ENCODE results near the gene CBR3.
A peak's percentile ranks its signal among the peaks of the same experiment; 100 is the strongest.

CBR3 gene

DNA sequence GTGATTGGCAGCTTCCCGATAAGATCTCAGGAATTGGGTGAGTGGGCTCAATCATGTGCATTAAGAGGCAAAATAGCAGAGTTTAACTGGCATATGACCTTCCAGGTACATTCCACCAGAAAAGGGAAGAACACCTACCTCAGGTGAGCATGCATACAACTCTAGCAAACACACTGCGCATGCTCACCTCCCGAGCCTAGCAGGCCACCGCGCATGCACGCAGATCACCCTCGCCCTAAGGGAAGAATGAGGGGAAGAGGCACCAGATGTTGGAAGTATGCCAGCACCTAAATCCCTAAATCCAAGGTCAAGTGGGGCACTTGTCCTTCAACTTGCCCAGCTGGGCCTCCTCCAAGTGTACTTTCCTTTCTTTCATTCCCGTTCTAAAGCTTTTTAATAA is 23.6 kb upstream of the CBR3 start:
- Histone ChIP-seq H3K36me3 (ENCODE audit: control insufficient read depth, insufficient read depth, low read length) (no peaks in the 10 kb centered on the region), H3K27me3 (ENCODE audit: insufficient read depth, low read length, poor library complexity) (no peaks in the 10 kb centered on the region), H2BK5ac (ENCODE audit: low read length) (no peak overlapping the region), H3K79me1 (ENCODE audit: low read length) (no peaks in the 10 kb centered on the region), H2BK15ac (replicated peaks; ENCODE audit: low read depth) (no peak overlapping the region), H2AK5ac (ENCODE audit: low read length) (no peak overlapping the region), H3K56ac (ENCODE audit: low read length) (peak overlapping the region; percentile 17), H4K8ac (ENCODE audit: low read depth, low read length) (no peak overlapping the region), H3K4me2 (ENCODE audit: low read length) (no peak overlapping the region), H3K9ac (ENCODE audit: low read length) (no peak overlapping the region), H4K5ac (ENCODE audit: low read length) (no peak overlapping the region), H2BK120ac (ENCODE audit: low read depth, low read length) (no peak overlapping the region), H3K4me1 (ENCODE audit: control insufficient read depth, low read depth, low read length) (no peaks in the 10 kb centered on the region), H3K4me3 (ENCODE audit: low read length) (no peak overlapping the region), H3K18ac (ENCODE audit: low read length) (no peak overlapping the region), H3K27ac (ENCODE audit: low read depth, low read length) (no peak overlapping the region), H3K23ac (ENCODE audit: low read length) (no peak overlapping the region), H3K79me2 (ENCODE audit: control insufficient read depth, insufficient read depth, low read length) (no peaks in the 10 kb centered on the region), H3K4ac (ENCODE audit: low read depth, low read length) (no peak overlapping the region)
- no CpG with 5 or more reads among the region's 8 CpGs for WGBS (ENCODE audit: extremely low coverage, insufficient coverage, low lambda C conversion rate)
- DNase-seq, result no peak

DNA sequence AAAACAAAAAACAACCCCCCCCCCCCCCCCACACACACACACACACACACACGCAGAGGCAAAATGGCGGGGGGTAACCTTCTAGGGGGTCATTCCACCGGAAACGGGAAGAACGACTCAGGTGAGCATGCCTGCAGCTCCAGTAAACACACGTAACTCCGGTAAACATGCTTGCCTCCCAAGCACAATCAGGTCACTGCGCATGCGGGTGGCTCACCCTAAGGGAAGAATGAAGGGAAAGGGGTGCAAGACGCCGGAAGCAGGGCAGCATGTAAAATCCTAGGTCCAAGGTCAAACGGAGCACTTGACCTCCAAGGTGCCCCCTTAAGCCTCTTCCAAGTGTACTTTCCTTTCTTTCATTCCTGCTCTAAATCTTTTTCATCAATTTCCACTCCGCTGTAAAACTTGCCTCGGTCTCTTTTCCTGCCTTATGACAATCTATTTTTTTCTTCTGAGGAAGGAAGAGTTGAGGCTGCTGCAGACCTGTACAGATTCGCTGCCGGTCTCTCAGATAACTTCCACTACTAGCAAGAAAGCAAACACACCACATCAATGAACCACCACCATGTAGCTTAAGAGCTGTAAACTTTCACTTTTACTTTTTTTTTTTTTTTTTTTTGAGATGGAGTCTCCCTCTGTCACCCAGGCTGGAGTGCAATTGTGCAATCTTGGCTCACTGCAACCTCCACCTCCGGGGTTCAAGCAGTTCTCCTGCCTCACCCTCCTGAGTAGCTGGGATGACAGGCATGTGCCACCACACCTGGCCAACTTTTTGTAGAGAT is 21.0 kb upstream of the CBR3 start:
- no peak overlapping the region for H2BK5ac ChIP-seq (ENCODE audit: low read length)
- no peak overlapping the region for H2BK15ac ChIP-seq (replicated peaks; ENCODE audit: low read depth)
- H3K27me3 ChIP-seq (ENCODE audit: insufficient read depth, low read length, poor library complexity), result no peaks in the 10 kb centered on the region
- no peak overlapping the region for H3K4me3 ChIP-seq (ENCODE audit: low read length)
- no peak overlapping the region for H3K4me2 ChIP-seq (ENCODE audit: low read length)
- no peak overlapping the region for H2AK5ac ChIP-seq (ENCODE audit: low read length)
- no peak overlapping the region for H2BK120ac ChIP-seq (ENCODE audit: low read depth, low read length)
- H3K4me1 ChIP-seq (ENCODE audit: control insufficient read depth, low read depth, low read length), result no peaks in the 10 kb centered on the region
- H4K8ac ChIP-seq (ENCODE audit: low read depth, low read length), result no peak overlapping the region
- no peaks in the 10 kb centered on the region for H3K36me3 ChIP-seq (ENCODE audit: control insufficient read depth, insufficient read depth, low read length)
- peak overlapping the region; percentile 42 for H3K56ac ChIP-seq (ENCODE audit: low read length)
- H3K18ac ChIP-seq (ENCODE audit: low read length), result no peak overlapping the region
- no CpG with 5 or more reads among the region's 17 CpGs for WGBS (ENCODE audit: extremely low coverage, insufficient coverage, low lambda C conversion rate)
- no peak overlapping the region for H4K5ac ChIP-seq (ENCODE audit: low read length)
- H3K23ac ChIP-seq (ENCODE audit: low read length), result no peak overlapping the region
- DNase-seq, result no peak
- H3K79me2 ChIP-seq (ENCODE audit: control insufficient read depth, insufficient read depth, low read length), result no peaks in the 10 kb centered on the region
- no peak overlapping the region for H3K9ac ChIP-seq (ENCODE audit: low read length)
- H3K4ac ChIP-seq (ENCODE audit: low read depth, low read length), result no peak overlapping the region
- no peaks in the 10 kb centered on the region for H3K79me1 ChIP-seq (ENCODE audit: low read length)
- H3K27ac ChIP-seq (ENCODE audit: low read depth, low read length), result no peak overlapping the region

GRCh38 chr21:36115138-36115730 is 19.6 kb upstream of the CBR3 start:
- no peaks in the 10 kb centered on the region for H3K4me1 ChIP-seq (ENCODE audit: control insufficient read depth, low read depth, low read length)
- no peak overlapping the region for H3K56ac ChIP-seq (ENCODE audit: low read length)
- no peak overlapping the region for H4K8ac ChIP-seq (ENCODE audit: low read depth, low read length)
- H3K4ac ChIP-seq (ENCODE audit: low read depth, low read length), result no peak overlapping the region
- H3K27me3 ChIP-seq (ENCODE audit: insufficient read depth, low read length, poor library complexity), result no peaks in the 10 kb centered on the region
- no CpG with 5 or more reads among the region's 6 CpGs for WGBS (ENCODE audit: extremely low coverage, insufficient coverage, low lambda C conversion rate)
- H3K79me1 ChIP-seq (ENCODE audit: low read length), result no peaks in the 10 kb centered on the region
- H3K4me3 ChIP-seq (ENCODE audit: low read length), result no peak overlapping the region
- H3K18ac ChIP-seq (ENCODE audit: low read length), result no peak overlapping the region
- no peak overlapping the region for H3K4me2 ChIP-seq (ENCODE audit: low read length)
- H3K23ac ChIP-seq (ENCODE audit: low read length), result no peak overlapping the region
- H2BK15ac ChIP-seq (replicated peaks; ENCODE audit: low read depth), result no peak overlapping the region
- H3K9ac ChIP-seq (ENCODE audit: low read length), result no peak overlapping the region
- no peak for DNase-seq
- H3K79me2 ChIP-seq (ENCODE audit: control insufficient read depth, insufficient read depth, low read length), result no peaks in the 10 kb centered on the region
- H2AK5ac ChIP-seq (ENCODE audit: low read length), result no peak overlapping the region
- no peak overlapping the region for H2BK5ac ChIP-seq (ENCODE audit: low read length)
- H3K27ac ChIP-seq (ENCODE audit: low read depth, low read length), result no peak overlapping the region
- no peak overlapping the region for H2BK120ac ChIP-seq (ENCODE audit: low read depth, low read length)
- no peaks in the 10 kb centered on the region for H3K36me3 ChIP-seq (ENCODE audit: control insufficient read depth, insufficient read depth, low read length)
- H4K5ac ChIP-seq (ENCODE audit: low read length), result no peak overlapping the region

- WGBS (ENCODE audit: extremely low coverage, insufficient coverage, low lambda C conversion rate), result no CpG with 5 or more reads among the region's 2 CpGs
- H3K4me1 ChIP-seq (ENCODE audit: control insufficient read depth, low read depth, low read length), result no peaks in the 10 kb centered on the region
Measured at GRCh38 chr21:36117286-36117741, 17.6 kb upstream of the CBR3 start.

DNA sequence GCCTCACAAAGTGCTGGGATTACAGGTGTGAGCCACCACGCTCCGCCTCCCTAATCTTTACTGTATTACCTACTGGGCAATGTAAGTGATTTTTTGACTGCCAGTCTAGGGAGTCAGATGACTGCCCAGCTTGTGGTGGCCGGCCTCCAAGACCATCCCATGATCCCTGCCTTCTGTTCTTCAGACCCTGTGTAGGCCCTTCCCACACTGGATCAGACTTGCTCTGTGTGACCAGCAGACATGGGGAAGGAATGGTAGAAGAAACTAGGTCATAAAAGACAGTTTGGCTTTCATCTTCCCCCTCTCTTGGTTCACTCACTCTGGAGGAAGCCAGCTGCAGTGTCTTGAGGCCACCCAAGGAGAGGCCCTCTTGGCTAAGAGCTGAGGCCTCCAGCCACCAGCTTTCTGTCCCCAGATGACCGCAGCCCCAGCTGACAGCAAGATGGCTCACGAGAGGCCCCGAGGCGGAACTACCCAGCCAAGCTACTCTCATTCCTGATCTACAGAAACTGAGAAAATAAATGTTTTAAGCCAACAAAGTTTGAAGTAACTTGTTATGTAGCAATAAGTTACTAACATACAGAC is 14.5 kb upstream of the CBR3 start:
- no peak overlapping the region for H2BK15ac ChIP-seq (replicated peaks; ENCODE audit: low read depth)
- no peaks in the 10 kb centered on the region for H3K36me3 ChIP-seq (ENCODE audit: control insufficient read depth, insufficient read depth, low read length)
- no peak overlapping the region for H2AK5ac ChIP-seq (ENCODE audit: low read length)
- no peak overlapping the region for H3K18ac ChIP-seq (ENCODE audit: low read length)
- DNase-seq, result no peak
- H3K4me2 ChIP-seq (ENCODE audit: low read length), result no peak overlapping the region
- no peak overlapping the region for H3K9ac ChIP-seq (ENCODE audit: low read length)
- H3K27ac ChIP-seq (ENCODE audit: low read depth, low read length), result no peak overlapping the region
- no peak overlapping the region for H2BK120ac ChIP-seq (ENCODE audit: low read depth, low read length)
- no peaks in the 10 kb centered on the region for H3K79me1 ChIP-seq (ENCODE audit: low read length)
- H3K27me3 ChIP-seq (ENCODE audit: insufficient read depth, low read length, poor library complexity), result no peaks in the 10 kb centered on the region
- H3K4me3 ChIP-seq (ENCODE audit: low read length), result no peak overlapping the region
- no peaks in the 10 kb centered on the region for H3K4me1 ChIP-seq (ENCODE audit: control insufficient read depth, low read depth, low read length)
- H2BK5ac ChIP-seq (ENCODE audit: low read length), result no peak overlapping the region
- no peak overlapping the region for H4K8ac ChIP-seq (ENCODE audit: low read depth, low read length)
- H3K23ac ChIP-seq (ENCODE audit: low read length), result no peak overlapping the region
- no peak overlapping the region for H3K56ac ChIP-seq (ENCODE audit: low read length)
- H3K4ac ChIP-seq (ENCODE audit: low read depth, low read length), result no peak overlapping the region
- WGBS (ENCODE audit: extremely low coverage, insufficient coverage, low lambda C conversion rate), result no CpG with 5 or more reads among the region's 7 CpGs
- H3K79me2 ChIP-seq (ENCODE audit: control insufficient read depth, insufficient read depth, low read length), result no peaks in the 10 kb centered on the region
- no peak overlapping the region for H4K5ac ChIP-seq (ENCODE audit: low read length)

More at GRCh38 chr21:36117286-36117741, 17.6 kb upstream of the CBR3 start:
- Histone ChIP-seq H3K18ac (ENCODE audit: low read length) (no peak overlapping the region), H3K4ac (ENCODE audit: low read depth, low read length) (no peak overlapping the region), H2BK15ac (replicated peaks; ENCODE audit: low read depth) (no peak overlapping the region), H3K27me3 (ENCODE audit: insufficient read depth, low read length, poor library complexity) (no peaks in the 10 kb centered on the region), H4K5ac (ENCODE audit: low read length) (no peak overlapping the region), H2BK5ac (ENCODE audit: low read length) (no peak overlapping the region), H2AK5ac (ENCODE audit: low read length) (no peak overlapping the region), H3K79me1 (ENCODE audit: low read length) (no peaks in the 10 kb centered on the region), H3K79me2 (ENCODE audit: control insufficient read depth, insufficient read depth, low read length) (no peaks in the 10 kb centered on the region), H3K36me3 (ENCODE audit: control insufficient read depth, insufficient read depth, low read length) (no peaks in the 10 kb centered on the region), H4K8ac (ENCODE audit: low read depth, low read length) (no peak overlapping the region), H3K56ac (ENCODE audit: low read length) (no peak overlapping the region), H3K4me3 (ENCODE audit: low read length) (no peak overlapping the region), H3K9ac (ENCODE audit: low read length) (no peak overlapping the region), H3K23ac (ENCODE audit: low read length) (no peak overlapping the region), H2BK120ac (ENCODE audit: low read depth, low read length) (no peak overlapping the region), H3K4me2 (ENCODE audit: low read length) (no peak overlapping the region), H3K27ac (ENCODE audit: low read depth, low read length) (no peak overlapping the region)
- no peak for DNase-seq

Data from mesendoderm (in vitro differentiated cells).